HepG2 (cell line): ENCODE measurements around the gene KREMEN1. TPM values are rescaled to one million over a fixed set of nuclear protein-coding genes. Genes with fewer than 3 reads are reported as not detected.

Source experiments
- ATAC-seq: fragments of 200-7000 bp; cut with Tn5 transposase; 3 replicates; pipeline ENCODE4 v1.9.1; 2020; ENCODE audit warnings: mild to moderate bottlenecking, moderate library complexity
- BruUV-seq: library from RNA; stranded (reverse); fragments of 400-500 nt; replicated peaks from 2 replicates; lab custom pipeline; 2021; lab: Mats Ljungman, UMichigan
- CTCF ChIA-PET: fragments of 300-600 bp; formaldehyde crosslinking; extraction: SDS; loops from one replicate; lab custom pipeline; 2021; ENCODE audit warnings: low total read pairs, inconsistent platforms, low intra/inter-chr PET ratio; lab: Yijun Ruan, JAX
- POLR2A ChIA-PET: fragments of 350-600 bp; sonication (Branson Sonifier 250); formaldehyde crosslinking; loops from one replicate; lab custom pipeline; 2020; ENCODE audit warnings: antibody characterized with exemption, inconsistent platforms; lab: Yijun Ruan, JAX
- DNase-seq: peaks from one replicate; pipeline ENCODE4 v3.0.0-alpha.2; 2015; ENCODE audit warnings: low spot score
- FAIRE-seq: peaks from 3 replicates; lab custom pipeline; 2011; peaks lifted over from hg19 to GRCh38; lab: Jason Lieb, UNC
- H2AFZ ChIP-seq: one replicate; pipeline ENCODE4 v1.6.1; 2011; ENCODE audit warnings: low read length, inconsistent platforms
- H3K27ac ChIP-seq: fragments of 300-600 bp; 3 replicates; pipeline ENCODE4 v1.8.0; 2011; ENCODE audit warnings: mixed run types, mild to moderate bottlenecking, mixed read lengths, low read length, inconsistent platforms; ENCODE audit not compliant: insufficient read depth; ENCODE audit errors: extremely low read length
- H3K27me3 ChIP-seq, 2 experiments: fragments of 200-600 bp in 1 of 2; 2 replicates in 1 of 2; 3 replicates in 1 of 2; pipeline versions ENCODE4 v1.6.0 to v1.8.0; 2011; ENCODE audit warnings: low read length in 2 of 2, mild to moderate bottlenecking in 2 of 2, moderate library complexity in 2 of 2, inconsistent platforms in 1 of 2; ENCODE audit not compliant: insufficient read depth in 2 of 2, control insufficient read depth in 1 of 2
- H3K36me3 ChIP-seq, 2 experiments: fragments of 200-600 bp in 1 of 2; replicated peaks in 1 of 2; 2 replicates in 1 of 2; 3 replicates in 1 of 2; pipeline versions ENCODE4 v1.5.1 to v1.8.0; 2011; ENCODE audit warnings: low read length in 2 of 2, inconsistent platforms in 1 of 2; ENCODE audit not compliant: insufficient read depth in 2 of 2, control insufficient read depth in 1 of 2
- H3K4me1 ChIP-seq: 2 replicates; pipeline ENCODE4 v1.5.1; 2012; ENCODE audit warnings: low read length, inconsistent platforms; ENCODE audit not compliant: insufficient read depth
- H3K4me2 ChIP-seq: 2 replicates; pipeline ENCODE4 v1.6.0; 2011; ENCODE audit warnings: low read depth, low read length, inconsistent platforms
- H3K4me3 ChIP-seq, 3 experiments: fragments of 200-600 bp in 1 of 3; sonication (generic), shearing (Covaris generic) in 1 of 3; replicated peaks in 1 of 3; 2 replicates each; pipeline ENCODE4 v1.5.1; 2011 to 2016; ENCODE audit warnings: low read length in 3 of 3, inconsistent platforms in 2 of 3, low read depth in 2 of 3, mild to moderate bottlenecking in 2 of 3, control low read depth in 1 of 3, mixed read lengths in 1 of 3; ENCODE audit not compliant: insufficient read depth in 1 of 3
- H3K79me2 ChIP-seq: one replicate; pipeline ENCODE4 v1.6.1; 2011; ENCODE audit warnings: low read length, inconsistent platforms; ENCODE audit not compliant: insufficient read depth
- H3K9ac ChIP-seq: 2 replicates; pipeline ENCODE4 v1.6.0; 2011; ENCODE audit warnings: mild to moderate bottlenecking, low read depth, low read length, inconsistent platforms; ENCODE audit not compliant: insufficient read depth
- H3K9me3 ChIP-seq: 2 replicates; pipeline ENCODE4 v1.5.1; 2012; ENCODE audit warnings: mild to moderate bottlenecking, low read length
- H4K20me1 ChIP-seq: 2 replicates; pipeline ENCODE4 v1.6.0; 2011; ENCODE audit warnings: inconsistent platforms, mild to moderate bottlenecking, low read length, moderate library complexity; ENCODE audit not compliant: insufficient read depth
- ATF4 ChIP-seq, 2 experiments: fragments of 450-650 bp in 1 of 2; sonication (generic) in 1 of 2; formaldehyde crosslinking; IDR thresholded peaks; 2 replicates each; pipeline versions ENCODE4 v1.5.0 to v1.8.0; 2020 to 2022; ENCODE audit warnings: mild to moderate bottlenecking in 1 of 2, missing genetic modification reagents in 1 of 2
- HNRNPL ChIP-seq: fragments of 200-400 bp; formaldehyde crosslinking; IDR thresholded peaks from 2 replicates; pipeline ENCODE4 v1.6.1; 2017; ENCODE audit warnings: mild to moderate bottlenecking, low read depth, low read length
- KDM4B ChIP-seq: sonication (generic); formaldehyde crosslinking; IDR thresholded peaks from 2 replicates; pipeline ENCODE4 v1.4.0; 2020; ENCODE audit warnings: missing genetic modification reagents
- PAF1 ChIP-seq: IDR thresholded peaks from 2 replicates; pipeline ENCODE4 v1.6.1; 2016; ENCODE audit warnings: missing genetic modification reagents, missing compliant biosample characterization
- PAXIP1 ChIP-seq: sonication (generic); formaldehyde crosslinking; conservative IDR thresholded peaks from 2 replicates; pipeline ENCODE4 v1.4.0; 2020; ENCODE audit warnings: mild to moderate bottlenecking, missing genetic modification reagents, moderate library complexity
- PPARG ChIP-seq: conservative IDR thresholded peaks from 2 replicates; pipeline ENCODE4 v1.6.1; 2016; ENCODE audit warnings: missing biosample characterization, missing genetic modification reagents
- SMAD9 ChIP-seq: sonication (generic); formaldehyde crosslinking; IDR thresholded peaks from 2 replicates; pipeline ENCODE4 v1.5.1; 2020; ENCODE audit warnings: mild to moderate bottlenecking, missing genetic modification reagents
- SNAPC5 ChIP-seq: sonication (generic); formaldehyde crosslinking; IDR thresholded peaks from 2 replicates; pipeline ENCODE4 v1.8.1; 2023; ENCODE audit warnings: mild to moderate bottlenecking, missing genetic modification reagents, borderline replicate concordance
- ZBTB20 ChIP-seq: sonication (generic); formaldehyde crosslinking; IDR thresholded peaks from 2 replicates; pipeline ENCODE4 v1.8.1; 2023; ENCODE audit warnings: missing genetic modification reagents, low read depth, mild to moderate bottlenecking, borderline replicate concordance
- ZMAT5 ChIP-seq: sonication (generic); formaldehyde crosslinking; IDR thresholded peaks from 2 replicates; pipeline ENCODE4 v1.5.0; 2020; ENCODE audit warnings: mild to moderate bottlenecking, low read depth, missing genetic modification reagents, borderline replicate concordance
- ZNF10 ChIP-seq: sonication (generic); formaldehyde crosslinking; IDR thresholded peaks from 2 replicates; pipeline ENCODE4 v1.4.0; 2020; ENCODE audit warnings: mild to moderate bottlenecking, low read depth, missing genetic modification reagents, borderline replicate concordance
- ZNF160 ChIP-seq: sonication (generic); formaldehyde crosslinking; IDR thresholded peaks from 2 replicates; pipeline ENCODE4 v1.8.0; 2022; ENCODE audit warnings: mild to moderate bottlenecking, inconsistent platforms, missing genetic modification reagents
- ZNF343 ChIP-seq: sonication (generic); formaldehyde crosslinking; IDR thresholded peaks from 2 replicates; pipeline ENCODE4 v1.4.0; 2020; ENCODE audit warnings: mild to moderate bottlenecking, missing genetic modification reagents
- WGBS: methylation state at CpG from one replicate; pipeline ENCODE4 v1.1.6; 2017; ENCODE audit warnings: low lambda C conversion rate; 5-methylcytosine and 5-hydroxymethylcytosine counted together
- in situ Hi-C: cut with HindIII; loops from 2 replicates; pipeline ENCODE4 v1.10.0; 2017; ENCODE audit warnings: low pct_unique_long_range_greater_than_20kb; ENCODE audit not compliant: extremely low pct_ligation_motif_present
- intact Hi-C: fragments of 100-400 bp; cut with micrococcal nuclease; formaldehyde crosslinking; loops from one replicate; pipeline ENCODE4 v1.10.0; 2022; ENCODE audit not compliant: unreplicated experiment
- polyA plus RNA-seq, 8 experiments: library from polyadenylated mRNA; depleted of rRNA in 3 of 8; stranded (reverse) in 7 of 8; unstranded in 1 of 8; fragments of >200 nt; fragmentation: Illumina TruSeq in 4 of 8; extraction: Trizol in 4 of 8; gene quantifications; 2 replicates each; pipeline versions ENCODE4 v1.2.1 to v1.2.3, GENCODE V29; 2011 to 2016; ENCODE audit warnings: low read depth in 4 of 8, missing spikeins in 1 of 8, mixed read lengths in 1 of 8; ENCODE audit not compliant: insufficient read depth in 1 of 8
- total RNA-seq, 5 experiments: library from RNA; depleted of rRNA; stranded (reverse); fragments of >200 nt; fragmentation: Illumina TruSeq; extraction: Trizol; gene quantifications; 2 replicates each; pipeline ENCODE4 v1.2.3, GENCODE V29; 2016; ENCODE audit warnings: low read depth in 1 of 5
- TF ChIP-seq, protein P1 (sequence below): sonication (generic); formaldehyde crosslinking; IDR thresholded peaks from 2 replicates; pipeline ENCODE4 v1.4.0; 2020; ENCODE audit warnings: missing genetic modification reagents, mild to moderate bottlenecking, borderline replicate concordance
- TF ChIP-seq, protein P2 (sequence below): sonication (generic); formaldehyde crosslinking; IDR thresholded peaks from 2 replicates; pipeline ENCODE4 v1.5.0; 2020; ENCODE audit warnings: missing genetic modification reagents, mild to moderate bottlenecking, borderline replicate concordance

Gene KREMEN1
- total and polyA plus RNA-seq, 2 of the 13 experiments (the other 11 are each of a cell fraction or from before 2014, with no cell fraction given), result 9.8 to 13.8 TPM

GRCh38 chr22:29165321-29166060 is 92.7 kb downstream of the KREMEN1 start:
- WGBS, result 40% methylated on average over 8 of the region's 11 CpGs
- no peak overlapping the region for H3K27ac ChIP-seq
- no peaks in the 10 kb centered on the region for H3K4me1 ChIP-seq
- intact Hi-C loops, result no loop called here
- H3K9ac ChIP-seq, result no peak overlapping the region
- POLR2A ChIA-PET, result no interaction called here
- no peak overlapping the region for H2AFZ ChIP-seq
- no peaks in the 10 kb centered on the region for H3K9me3 ChIP-seq
- DNase-seq, result no peak
- no TSS peak for BruUV-seq
- FAIRE-seq, result no peak
- H3K27me3 ChIP-seq, result peaks cover 1 to 14% of the 10 kb centered on the region in 2 experiments; a peak in 3 of 5 replicates
- H3K4me3 ChIP-seq, result no peak overlapping the region
- CTCF ChIA-PET, result no interaction called here
- no peaks in the 10 kb centered on the region for H3K36me3 ChIP-seq
- ATAC-seq, result no peak
- H4K20me1 ChIP-seq, result no peaks in the 10 kb centered on the region
- no peaks in the 10 kb centered on the region for H3K79me2 ChIP-seq
- no peak overlapping the region for H3K4me2 ChIP-seq
- in situ Hi-C loops, result no loop called here
- TF ChIP-seq PAF1 (CRISPR knock-in tag), result no peak
- no peak for TF ChIP-seq ZBTB20 (CRISPR knock-in tag)
- TF ChIP-seq ZMAT5, result no peak
- no peak for TF ChIP-seq PAXIP1
- no peak for TF ChIP-seq ZNF343
- no peak for TF ChIP-seq ZNF160
- TF ChIP-seq KDM4B (CRISPR knock-in tag), result no peak
- TF ChIP-seq PPARG (CRISPR knock-in tag), result no peak
- TF ChIP-seq, protein P1, sequence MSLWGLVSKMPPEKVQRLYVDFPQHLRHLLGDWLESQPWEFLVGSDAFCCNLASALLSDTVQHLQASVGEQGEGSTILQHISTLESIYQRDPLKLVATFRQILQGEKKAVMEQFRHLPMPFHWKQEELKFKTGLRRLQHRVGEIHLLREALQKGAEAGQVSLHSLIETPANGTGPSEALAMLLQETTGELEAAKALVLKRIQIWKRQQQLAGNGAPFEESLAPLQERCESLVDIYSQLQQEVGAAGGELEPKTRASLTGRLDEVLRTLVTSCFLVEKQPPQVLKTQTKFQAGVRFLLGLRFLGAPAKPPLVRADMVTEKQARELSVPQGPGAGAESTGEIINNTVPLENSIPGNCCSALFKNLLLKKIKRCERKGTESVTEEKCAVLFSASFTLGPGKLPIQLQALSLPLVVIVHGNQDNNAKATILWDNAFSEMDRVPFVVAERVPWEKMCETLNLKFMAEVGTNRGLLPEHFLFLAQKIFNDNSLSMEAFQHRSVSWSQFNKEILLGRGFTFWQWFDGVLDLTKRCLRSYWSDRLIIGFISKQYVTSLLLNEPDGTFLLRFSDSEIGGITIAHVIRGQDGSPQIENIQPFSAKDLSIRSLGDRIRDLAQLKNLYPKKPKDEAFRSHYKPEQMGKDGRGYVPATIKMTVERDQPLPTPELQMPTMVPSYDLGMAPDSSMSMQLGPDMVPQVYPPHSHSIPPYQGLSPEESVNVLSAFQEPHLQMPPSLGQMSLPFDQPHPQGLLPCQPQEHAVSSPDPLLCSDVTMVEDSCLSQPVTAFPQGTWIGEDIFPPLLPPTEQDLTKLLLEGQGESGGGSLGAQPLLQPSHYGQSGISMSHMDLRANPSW, result no peak
- TF ChIP-seq ZNF10 (CRISPR knock-in tag), result no peak
- no peak for TF ChIP-seq SMAD9 (CRISPR knock-in tag)
- no peak for TF ChIP-seq ATF4 (CRISPR knock-in tag; IDR thresholded peaks at IDR 0.05)
- TF ChIP-seq, protein P2, sequence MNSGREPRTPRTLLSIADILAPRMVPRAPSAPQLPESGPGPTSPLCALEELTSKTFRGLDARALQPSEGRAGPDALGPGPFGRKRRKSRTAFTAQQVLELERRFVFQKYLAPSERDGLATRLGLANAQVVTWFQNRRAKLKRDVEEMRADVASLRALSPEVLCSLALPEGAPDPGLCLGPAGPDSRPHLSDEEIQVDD (CRISPR knock-in tag), result no peak
- no peak for TF ChIP-seq SNAPC5 (CRISPR knock-in tag)
- no peak for TF ChIP-seq HNRNPL
